CD8-positive, alpha-beta memory T cell (primary cell): Measurements from ENCODE around the gene MRPL38. TPM values are rescaled to one million over a fixed set of nuclear protein-coding genes. Genes with fewer than 3 reads are reported as not detected.
A peak's percentile ranks its signal among the peaks of the same experiment; 100 is the strongest.

Experiments used
- CTCF ChIA-PET: fragments of 350-600 bp; sonication (Branson Sonifier 250); formaldehyde crosslinking; loops from one replicate; lab custom pipeline; 2021; ENCODE audit warnings: antibody characterized with exemption; lab: Charles Lee
- POLR2A ChIA-PET: fragments of 350-600 bp; sonication (Branson Sonifier 250); formaldehyde crosslinking; loops from one replicate; lab custom pipeline; 2021; ENCODE audit warnings: antibody characterized with exemption; lab: Charles Lee
- DNase-seq, 5 donors: peaks; one replicate each; pipeline versions ENCODE4 v3.0.0 to v3.0.0-alpha.2; 2020 to 2022; ENCODE audit warnings: mixed read lengths in 1 of 5
- H3K27ac ChIP-seq: one replicate; pipeline ENCODE4 v1.7.0; 2013; ENCODE audit warnings: low read depth, mild to moderate bottlenecking, low read length, moderate library complexity
- H3K27me3 ChIP-seq: 2 replicates; pipeline ENCODE4 v1.7.0; 2013; ENCODE audit warnings: low read length, mild to moderate bottlenecking; ENCODE audit not compliant: insufficient read depth, poor library complexity, severe bottlenecking
- H3K36me3 ChIP-seq: 2 replicates; pipeline ENCODE4 v1.7.0; 2013; ENCODE audit warnings: mild to moderate bottlenecking, low read length, moderate library complexity; ENCODE audit not compliant: insufficient read depth
- H3K4me1 ChIP-seq: 2 replicates; pipeline ENCODE4 v1.7.0; 2013; ENCODE audit warnings: mild to moderate bottlenecking, low read length, moderate library complexity; ENCODE audit not compliant: insufficient read depth
- H3K4me3 ChIP-seq: 2 replicates; pipeline ENCODE4 v1.7.0; 2013; ENCODE audit warnings: mild to moderate bottlenecking, low read length
- H3K9me3 ChIP-seq: 2 replicates; pipeline ENCODE4 v1.7.0; 2013; ENCODE audit warnings: mild to moderate bottlenecking, low read length
- H3K27ac Mint-ChIP-seq, 8 donors: one replicate each; pipeline ENCODE4 v1.8.0; 2020 to 2021; ENCODE audit warnings: mixed read lengths in 8 of 8, mild to moderate bottlenecking in 6 of 8, inconsistent platforms in 3 of 8, moderate library complexity in 3 of 8
- H3K27me3 Mint-ChIP-seq, 2 donors: one replicate each; pipeline ENCODE4 v1.8.0; 2020 to 2021; ENCODE audit warnings: mixed read lengths in 2 of 2, mild to moderate bottlenecking in 1 of 2, moderate library complexity in 1 of 2
- H3K36me3 Mint-ChIP-seq, 3 donors: one replicate each; pipeline ENCODE4 v1.8.0; 2020 to 2021; ENCODE audit warnings: mixed read lengths in 3 of 3, inconsistent platforms in 1 of 3, mild to moderate bottlenecking in 1 of 3
- H3K4me1 Mint-ChIP-seq, 3 donors: one replicate each; pipeline ENCODE4 v1.8.0; 2020 to 2021; ENCODE audit warnings: mixed read lengths in 3 of 3, inconsistent platforms in 1 of 3, mild to moderate bottlenecking in 1 of 3
- H3K4me3 Mint-ChIP-seq, 7 donors: one replicate each; pipeline ENCODE4 v1.8.0; 2020 to 2021; ENCODE audit warnings: mixed read lengths in 7 of 7, mild to moderate bottlenecking in 6 of 7, moderate library complexity in 4 of 7, inconsistent platforms in 2 of 7
- H3K9me3 Mint-ChIP-seq, 5 donors: one replicate each; pipeline ENCODE4 v1.8.0; 2020 to 2022; ENCODE audit warnings: mixed read lengths in 5 of 5, mild to moderate bottlenecking in 3 of 5, moderate library complexity in 2 of 5, inconsistent platforms in 1 of 5
- polyA plus RNA-seq: library from polyadenylated mRNA; unstranded; fragments of 300-500 nt; fragmentation: Illumina TruSeq; gene quantifications from one replicate; pipeline ENCODE4 v1.2.3, GENCODE V29; 2021
- total RNA-seq, 2 experiments: library from RNA; stranded (reverse); gene quantifications; one replicate each; pipeline ENCODE4 v1.2.3, GENCODE V29; 2021

MRPL38 gene
- total and polyA plus RNA-seq, 3 experiments from 2014 or later: 73.1 to 180 (median 171) TPM

- Mint-ChIP-seq H3K27me3 (peaks cover 0 to 2% of the 10 kb centered on the region in 2 donors), H3K4me3 (no peak overlapping the region), H3K9me3 (no peaks in the 10 kb centered on the region), H3K27ac (peak overlapping the region in 4 of 8 donors; percentile 31 to 60 (median 46)), H3K4me1 (peaks cover 0 to 10% (median under 1%) of the 10 kb centered on the region in 3 donors), H3K36me3 (peaks cover 0 to 18% (median 0%) of the 10 kb centered on the region in 3 donors)
- DNase-seq: no peak
- Histone ChIP-seq H3K9me3 (no peaks in the 10 kb centered on the region), H3K27ac (no peak overlapping the region), H3K27me3 (no peaks in the 10 kb centered on the region), H3K4me1 (peaks cover 7% of the 10 kb centered on the region), H3K36me3 (no peaks in the 10 kb centered on the region), H3K4me3 (no peak overlapping the region)
- ChIA-PET CTCF (interaction anchor here (0.6 to 2.4 kb wide), 4 partner anchors 45 to 98 kb away, joined by 3 to 5 read pairs (median 4); no protein-coding TSS in a partner anchor), POLR2A (no interaction called here)
Observed at GRCh38 chr17:75909051-75909811, 4.5 kb upstream of the MRPL38 start.

- no peak overlapping the region for H3K4me3 Mint-ChIP-seq
- no peaks in the 10 kb centered on the region for H3K9me3 ChIP-seq
- H3K27ac Mint-ChIP-seq: peak overlapping the region in 1 of 8 donors; percentile 57
- H3K27me3 ChIP-seq: no peaks in the 10 kb centered on the region
- peaks cover 0 to 16% (median 0%) of the 10 kb centered on the region in 3 donors for H3K36me3 Mint-ChIP-seq
- H3K4me3 ChIP-seq: no peak overlapping the region
- H3K9me3 Mint-ChIP-seq: no peaks in the 10 kb centered on the region
- peaks cover 0 to 2% of the 10 kb centered on the region in 2 donors for H3K27me3 Mint-ChIP-seq
- peaks cover 13% of the 10 kb centered on the region for H3K4me1 ChIP-seq
- ChIA-PET POLR2A (no interaction called here), CTCF (interaction anchor here (0.6 to 2.4 kb wide), 3 partner anchors 46 to 97 kb away, joined by 3 to 5 read pairs (median 4); no protein-coding TSS in a partner anchor)
- peaks cover 3 to 14% (median 5%) of the 10 kb centered on the region in 3 donors for H3K4me1 Mint-ChIP-seq
- H3K27ac ChIP-seq: no peak overlapping the region
- DNase-seq: no peak
- H3K36me3 ChIP-seq: no peaks in the 10 kb centered on the region
Observed at GRCh38 chr17:75908201-75908600, 3.5 kb upstream of the MRPL38 start.

- no peak overlapping the region for H3K4me3 ChIP-seq
- Mint-ChIP-seq H3K4me3 (peak overlapping the region; percentile 32 to 60 (median 44)), H3K27me3 (peaks cover 0 to 2% of the 10 kb centered on the region in 2 donors), H3K9me3 (no peaks in the 10 kb centered on the region), H3K36me3 (peaks cover 0 to 19% (median 0%) of the 10 kb centered on the region in 3 donors), H3K27ac (peak overlapping the region in 6 of 8 donors; percentile 31 to 92 (median 67)), H3K4me1 (peaks cover 3 to 14% (median 5%) of the 10 kb centered on the region in 3 donors)
- POLR2A ChIA-PET: interaction anchor here (0.6 to 1.3 kb wide), 4 partner anchors 11 to 373 kb away, joined by 3 to 10 read pairs (median 4); no protein-coding TSS in a partner anchor
- peaks cover 8% of the 10 kb centered on the region for H3K36me3 ChIP-seq
- H3K27ac ChIP-seq: no peak overlapping the region
- CTCF ChIA-PET: interaction anchor here (0.9 to 4.6 kb wide), 12 partner anchors 13 to 158 kb away, joined by 3 to 28 read pairs (median 8); partner anchors contain the start of gene WBP2
- DNase-seq: no peak
- no peaks in the 10 kb centered on the region for H3K9me3 ChIP-seq
- H3K27me3 ChIP-seq: no peaks in the 10 kb centered on the region
- peaks cover 13% of the 10 kb centered on the region for H3K4me1 ChIP-seq
Observed at GRCh38 chr17:75906143-75906884, 1.6 kb upstream of the MRPL38 start.

GRCh38 chr17:75902406-75902805 is 2.3 kb downstream of the MRPL38 start:
- H3K36me3 ChIP-seq: peaks cover 12% of the 10 kb centered on the region
- CTCF ChIA-PET: interaction anchor here (1.2 to 4.6 kb wide), 4 partner anchors 12 to 103 kb away, joined by 3 to 28 read pairs (median 16); no protein-coding TSS in a partner anchor
- H3K27ac ChIP-seq: no peak overlapping the region
- Mint-ChIP-seq H3K36me3 (peaks cover 0 to 52% (median 2%) of the 10 kb centered on the region in 3 donors), H3K9me3 (no peaks in the 10 kb centered on the region), H3K27ac (peak overlapping the region in 2 of 8 donors; percentile 10 to 42), H3K27me3 (no peaks in the 10 kb centered on the region), H3K4me3 (peak overlapping the region in 1 of 7 donors; percentile 88), H3K4me1 (peaks cover 8 to 18% (median 10%) of the 10 kb centered on the region in 3 donors)
- H3K9me3 ChIP-seq: no peaks in the 10 kb centered on the region
- POLR2A ChIA-PET: no interaction called here
- no peak for DNase-seq
- H3K4me1 ChIP-seq: peaks cover 13% of the 10 kb centered on the region
- H3K27me3 ChIP-seq: no peaks in the 10 kb centered on the region
- no peak overlapping the region for H3K4me3 ChIP-seq

GRCh38 chr17:75901727-75902126 is 3.0 kb downstream of the MRPL38 start:
- Histone ChIP-seq H3K36me3 (peaks cover 12% of the 10 kb centered on the region), H3K4me1 (peaks cover 13% of the 10 kb centered on the region), H3K27me3 (no peaks in the 10 kb centered on the region), H3K9me3 (no peaks in the 10 kb centered on the region), H3K27ac (no peak overlapping the region), H3K4me3 (no peak overlapping the region)
- ChIA-PET POLR2A (no interaction called here), CTCF (interaction anchor here (1.6 to 6.2 kb wide), 3 partner anchors 25 to 54 kb away, joined by 3 to 51 read pairs (median 27); no protein-coding TSS in a partner anchor)
- Mint-ChIP-seq H3K4me3 (peak overlapping the region in 2 of 7 donors; percentile 42 to 61), H3K27ac (peak overlapping the region in 2 of 8 donors; percentile 27 to 42), H3K4me1 (peaks cover 9 to 22% (median 12%) of the 10 kb centered on the region in 3 donors), H3K36me3 (peaks cover 0 to 53% (median 2%) of the 10 kb centered on the region in 3 donors), H3K9me3 (no peaks in the 10 kb centered on the region), H3K27me3 (no peaks in the 10 kb centered on the region)
- no peak for DNase-seq

DNA sequence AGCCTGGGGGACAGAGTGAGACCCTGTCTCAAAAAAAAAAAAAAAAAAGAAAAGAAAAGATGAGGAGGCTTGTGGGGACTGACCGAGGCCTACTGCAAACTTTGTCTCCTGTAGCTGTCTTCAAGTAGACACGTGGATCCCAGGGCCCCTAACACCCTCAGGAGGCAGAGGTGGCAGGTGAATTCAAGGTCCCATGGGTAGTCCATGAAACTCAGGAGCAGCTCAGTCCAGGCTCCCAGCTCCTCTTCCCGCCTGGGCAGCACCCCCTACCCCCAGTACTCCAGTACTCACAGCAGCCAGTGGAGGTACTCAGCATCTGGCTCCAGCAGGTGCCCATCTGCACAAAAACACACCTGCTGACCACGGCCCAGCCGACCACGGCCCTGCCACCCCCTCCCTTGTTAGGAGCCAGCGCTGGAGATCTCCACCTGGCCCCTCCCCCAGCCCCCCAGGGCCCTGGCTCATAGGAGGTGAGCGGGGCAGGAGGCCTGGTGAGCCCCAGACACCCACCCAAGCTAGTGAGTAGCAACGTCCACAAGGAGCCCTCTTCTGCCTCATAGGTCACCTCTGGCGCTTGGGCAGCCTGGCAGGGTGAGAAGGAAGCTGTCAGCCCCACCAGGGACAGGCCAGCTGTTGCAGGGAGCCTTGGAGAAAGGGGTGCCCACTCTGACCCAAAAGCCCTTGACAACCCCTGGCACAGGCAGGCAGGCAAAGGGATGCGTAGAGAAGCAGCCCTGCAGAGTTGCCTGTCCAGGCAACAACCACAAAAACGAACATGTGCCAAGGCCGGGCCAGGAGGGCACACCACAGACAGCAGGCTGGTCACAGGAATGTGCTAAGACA is 3.8 kb downstream of the MRPL38 start:
- Histone ChIP-seq H3K9me3 (no peaks in the 10 kb centered on the region), H3K4me3 (no peak overlapping the region), H3K27me3 (no peaks in the 10 kb centered on the region), H3K4me1 (peaks cover 10% of the 10 kb centered on the region), H3K36me3 (peaks cover 12% of the 10 kb centered on the region), H3K27ac (no peak overlapping the region)
- no peaks in the 10 kb centered on the region for H3K9me3 Mint-ChIP-seq
- peaks cover 10 to 18% (median 13%) of the 10 kb centered on the region in 3 donors for H3K4me1 Mint-ChIP-seq
- H3K27me3 Mint-ChIP-seq: no peaks in the 10 kb centered on the region
- H3K27ac Mint-ChIP-seq: no peak overlapping the region
- H3K4me3 Mint-ChIP-seq: peak overlapping the region in 2 of 7 donors; percentile 42 to 61
- ChIA-PET CTCF (interaction anchor here (0.9 to 6.2 kb wide), 2 partner anchors 28 to 39 kb away, joined by 4 to 51 read pairs; no protein-coding TSS in a partner anchor), POLR2A (interaction anchor here (1.0 kb wide), 1 partner anchor 45 kb away, joined by 4 read pairs; no protein-coding TSS in a partner anchor)
- no peak for DNase-seq
- peaks cover 0 to 53% (median 2%) of the 10 kb centered on the region in 3 donors for H3K36me3 Mint-ChIP-seq
